Heart right ventricle (tissue), 16 donors: Measurements from ENCODE around the gene PDLIM4. TPM values are rescaled to one million over a fixed set of nuclear protein-coding genes. Genes with fewer than 3 reads are reported as not detected.

ENCODE experiments used
- ATAC-seq, 8 donors: fragments of 200-7000 bp; cut with Tn5 transposase; one replicate each; pipeline ENCODE4 v1.9.1; 2020; ENCODE audit warnings: mild to moderate bottlenecking in 8 of 8, moderate library complexity in 8 of 8, moderate number of reproducible peaks in 1 of 8
- DNase-seq, 2 donors: peaks; one replicate each; pipeline ENCODE4 v3.0.0-alpha.2; 2020
- H3K27ac ChIP-seq, 10 donors: fragments of 200-600 bp; sonication (generic) in 2 of 10; one replicate each; pipeline versions ENCODE4 v1.5.0 to v1.8.0; 2020 to 2022; ENCODE audit warnings: mild to moderate bottlenecking in 3 of 10
- H3K27me3 ChIP-seq, 7 donors: fragments of 200-600 bp; one replicate each; pipeline ENCODE4 v1.8.0; 2021 to 2022; ENCODE audit warnings: mild to moderate bottlenecking in 2 of 7
- H3K36me3 ChIP-seq, 9 donors: fragments of 200-600 bp; sonication (generic) in 1 of 9; one replicate each; pipeline versions ENCODE4 v1.5.0 to v1.8.0; 2020 to 2022; ENCODE audit warnings: mild to moderate bottlenecking in 2 of 9
- H3K4me1 ChIP-seq, 9 donors: fragments of 200-600 bp; sonication (generic) in 1 of 9; one replicate each; pipeline versions ENCODE4 v1.5.0 to v1.8.0; 2020 to 2022; ENCODE audit warnings: mild to moderate bottlenecking in 4 of 9
- H3K4me3 ChIP-seq, 10 donors: fragments of 200-600 bp; sonication (generic) in 2 of 10; one replicate each; pipeline versions ENCODE4 v1.5.0 to v1.8.0; 2020 to 2022; ENCODE audit warnings: mild to moderate bottlenecking in 7 of 10, moderate library complexity in 2 of 10
- H3K9me3 ChIP-seq, 11 donors: fragments of 200-600 bp in 10 of 11; sonication (generic) in 2 of 11; one replicate each; pipeline versions ENCODE4 v1.5.0 to v1.8.0; 2013 to 2022; ENCODE audit warnings: mild to moderate bottlenecking in 2 of 11, control low read depth in 1 of 11, moderate library complexity in 1 of 11
- CTCF ChIP-seq, 9 donors: fragments of 200-600 bp; sonication (generic) in 2 of 9; IDR thresholded peaks; one replicate each; pipeline versions ENCODE4 v1.5.0 to v1.8.0; 2021 to 2022; ENCODE audit warnings: antibody characterized with exemption in 9 of 9, mild to moderate bottlenecking in 5 of 9, moderate library complexity in 1 of 9
- WGBS, 2 donors: extraction: QIAGEN DNeasy Blood & Tissue Kit; methylation state at CpG; one replicate each; pipeline ENCODE4 v1.1.7; 2013; ENCODE audit warnings: inconsistent platforms in 1 of 2; 5-methylcytosine and 5-hydroxymethylcytosine counted together
- intact Hi-C, 10 donors: fragments of 100-400 bp; cut with DNase I; formaldehyde crosslinking; loops; one replicate each; pipeline versions ENCODE4 v1.11.1 to v1.14.2; 2022
- microRNA-seq, 2 donors: library from miRNA; unstranded; fragments of <30 nt; microRNA quantifications; one replicate each; pipeline ENCODE4 v1.2.0, GENCODE V29; 2021
- polyA plus RNA-seq, 2 donors: library from polyadenylated mRNA; stranded (reverse); fragments of 200-250 nt; gene quantifications; one replicate each; pipeline ENCODE4 v1.2.3, GENCODE V29; 2013
- total RNA-seq, 10 donors: library from RNA; stranded (reverse); fragmentation: NEBNext Ultra II Directional in 3 of 10; extraction: Animal tissue kit (Norgen Biotek cat#: 25700) in 3 of 10; gene quantifications; one replicate each; pipeline versions ENCODE4 v1.2.1 to v1.2.4, GENCODE V29; 2021 to 2023
- donor health status: Arrhythmogenic right ventricular cardiomyopathy.
- donor health status: ischemic (EF 13 %, LVEDD 7.1; RV severe dilation, severe dysfunction).
- donor health status: healthy with polysubstance abuse.
- donor health status: DM: no; HTN: yes; CAD: no.
- donor health status: DM: no; HTN: no; CAD: no.
- donor health status: ischemic (EF 25% LVEDD 6.9; RV normal size, moderate dysfunction).
- donor health status: ischemic (EF 25% LVEDD 5.7; RV mildly dilated, moderate dysfunction).
- donor health status: healthy.
- donor health status: DM: yes; HTN: yes; CAD: no.
- donor health status: Ischemic cardiomyopathy.
- donor health status: ischemic (EF 35%, LVEDD 5.7; RV mildly dilated, moderate dysfunction).
- donor health status: nonischemic (EF 11% LVEDD 7.7; RV severe dilation, severe dysfunction).
- donor health status: DM: yes; HTN: yes; CAD: no.
- donor health status: PGD.
- donor health status: ischemic (EF 29% LVEDD 5.4; RV normal size, mild dysfunction).
- donor health status: nonischemic (EF 23%, LVEDD 6.1; RV moderate dilation, normal function).

Gene PDLIM4
- total and polyA plus RNA-seq, 12 donors: 2.1 to 15.3 (median 3.6) TPM

GRCh38 chr5:132321109-132321721, 63.7 kb downstream of the PDLIM4 start:
- Histone ChIP-seq H3K4me1 (peaks cover 0 to 36% (median 3%) of the 10 kb centered on the region in 9 donors), H3K27ac (peak overlapping the region in 2 of 10 donors; percentile 12 to 51), H3K27me3 (no peaks in the 10 kb centered on the region), H3K9me3 (no peaks in the 10 kb centered on the region), H3K36me3 (peaks cover 0 to 35% (median 0%) of the 10 kb centered on the region in 9 donors), H3K4me3 (no peak overlapping the region)
- no peak for DNase-seq
- TF ChIP-seq CTCF (IDR thresholded peaks at IDR 0.05): no peak
- intact Hi-C loops: no loop called here
- ATAC-seq: peak in 6 of 8 donors; percentile 13 to 52 (median 26)
- WGBS, 2 donors: 76 to 81% methylated on average over 3 of the region's 3 CpGs

- H3K4me1 ChIP-seq: peaks cover 0 to 36% (median 3%) of the 10 kb centered on the region in 9 donors
- ATAC-seq (no peak), DNase-seq (no peak)
- 62 to 72% methylated on average over 11 of the region's 11 CpGs for WGBS, 2 donors
- H3K36me3 ChIP-seq: peaks cover 0 to 37% (median 0%) of the 10 kb centered on the region in 9 donors
- no peak overlapping the region for H3K4me3 ChIP-seq
- no peak overlapping the region for H3K27ac ChIP-seq
- intact Hi-C loops: no loop called here
- H3K27me3 ChIP-seq: no peaks in the 10 kb centered on the region
- no peak for TF ChIP-seq CTCF (IDR thresholded peaks at IDR 0.05)
- H3K9me3 ChIP-seq: no peaks in the 10 kb centered on the region
Observed at GRCh38 chr5:132322266-132322665, 64.8 kb downstream of the PDLIM4 start.

Small RNAs within 50 kb of the gene (microRNA-seq; reads per million reads assigned to microRNA genes)
- 0 to 1.0 reads per million in 2 donors for gene MIR6830

Other genes starting within 250 kb of the PDLIM4 start
- gene ACSL6, start 246.0 kb upstream of the PDLIM4 start, total RNA-seq: 1 to 10 TPM; 2.1 to 4.5 (median 3.0) TPM
- gene ACSL6, start 246.0 kb upstream of the PDLIM4 start, polyA plus RNA-seq: 1 to 10 TPM in 1 of 2 donors, under 1 TPM in 1; 0.26 to 7.0 TPM
- gene IL3, start 197.0 kb upstream of the PDLIM4 start, total RNA-seq: not detected
- gene IL3, start 197.0 kb upstream of the PDLIM4 start, polyA plus RNA-seq: not detected
- not detected for gene CSF2, start 183.9 kb upstream of the PDLIM4 start, total RNA-seq
- gene CSF2, start 183.9 kb upstream of the PDLIM4 start, polyA plus RNA-seq: not detected
- 10 to 100 TPM; 35.0 to 77.1 (median 52.4) TPM for gene P4HA2, start 29.8 kb upstream of the PDLIM4 start, total RNA-seq
- gene P4HA2, start 29.8 kb upstream of the PDLIM4 start, polyA plus RNA-seq: 10 to 100 TPM; 27.2 to 97.0 TPM
- gene SLC22A4, start 36.7 kb downstream of the PDLIM4 start, total RNA-seq: 1 to 10 TPM in 8 of 10 donors, under 1 TPM in 2; 0.39 to 9.0 (median 2.1) TPM
- 1 to 10 TPM in 1 of 2 donors, under 1 TPM in 1; 0.51 to 2.7 TPM for gene SLC22A4, start 36.7 kb downstream of the PDLIM4 start, polyA plus RNA-seq
- gene SLC22A5, start 112.0 kb downstream of the PDLIM4 start, total RNA-seq: 10 to 100 TPM; 10.3 to 36.8 (median 12.5) TPM
- gene SLC22A5, start 112.0 kb downstream of the PDLIM4 start, polyA plus RNA-seq: 10 to 100 TPM; 21.2 to 21.8 TPM
- gene IRF1, start 233.1 kb downstream of the PDLIM4 start, total RNA-seq: 100 to 1,000 TPM in 1 of 10 donors, 10 to 100 TPM in 8, 1 to 10 TPM in 1; 9.5 to 146 (median 19.2) TPM
- gene IRF1, start 233.1 kb downstream of the PDLIM4 start, polyA plus RNA-seq: 10 to 100 TPM in 1 of 2 donors, 1 to 10 TPM in 1; 8.6 to 13.7 TPM